Ishikawa (cell line): ENCODE results near the gene TSC22D3.

Experiments
- FOXM1 ChIP-seq: IDR thresholded peaks from 2 replicates; pipeline ENCODE4 v1.6.1; 2012; ENCODE audit warnings: low read depth, borderline replicate concordance
- REST ChIP-seq: IDR thresholded peaks from 2 replicates; pipeline ENCODE4 v1.6.1; 2012; ENCODE audit warnings: low read depth, mild to moderate bottlenecking
- TAF1 ChIP-seq: IDR thresholded peaks from 2 replicates; pipeline ENCODE4 v1.6.1; 2012; ENCODE audit warnings: low read depth, mild to moderate bottlenecking
- TF ChIP-seq, protein P1 (sequence below): IDR thresholded peaks from 2 replicates; pipeline ENCODE4 v1.6.1; 2012

DNA sequence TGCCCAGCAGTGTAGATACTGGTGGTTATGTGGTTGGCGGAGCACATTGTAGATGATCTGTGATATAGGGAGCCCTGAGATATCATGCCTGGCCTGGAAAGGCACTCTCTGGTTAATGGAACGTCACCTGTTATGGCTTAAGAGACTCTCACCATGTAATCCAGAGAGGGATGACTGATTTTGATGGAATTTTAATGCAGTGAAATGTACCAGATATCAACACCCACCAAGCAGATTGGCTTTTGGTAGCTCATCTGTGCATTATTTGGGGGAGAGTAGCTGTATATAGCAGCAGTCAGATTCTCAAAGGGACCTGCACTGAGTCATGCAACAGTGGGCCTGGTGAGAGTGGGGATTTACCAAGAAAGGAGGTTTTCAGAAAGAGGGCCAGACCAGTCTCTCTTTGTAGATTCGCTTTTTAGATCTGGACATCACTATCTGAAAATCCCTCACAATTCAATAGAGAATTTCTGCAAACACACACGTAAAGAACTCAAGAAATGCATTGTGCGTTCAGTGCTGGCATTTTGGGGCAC lies 17.3 kb downstream of the TSC22D3 start:
- TF ChIP-seq FOXM1: no peak
- TF ChIP-seq, protein P1, sequence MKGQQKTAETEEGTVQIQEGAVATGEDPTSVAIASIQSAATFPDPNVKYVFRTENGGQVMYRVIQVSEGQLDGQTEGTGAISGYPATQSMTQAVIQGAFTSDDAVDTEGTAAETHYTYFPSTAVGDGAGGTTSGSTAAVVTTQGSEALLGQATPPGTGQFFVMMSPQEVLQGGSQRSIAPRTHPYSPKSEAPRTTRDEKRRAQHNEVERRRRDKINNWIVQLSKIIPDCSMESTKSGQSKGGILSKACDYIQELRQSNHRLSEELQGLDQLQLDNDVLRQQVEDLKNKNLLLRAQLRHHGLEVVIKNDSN: no peak
- no peak for TF ChIP-seq REST
- no peak for TF ChIP-seq TAF1
